HCT116 (cell line): ENCODE data around the gene TIMM44. TPM values are rescaled to one million over a fixed set of nuclear protein-coding genes. Genes with fewer than 3 reads are reported as not detected.

Experiments used
- ATAC-seq: fragments of 200-7000 bp; cut with Tn5 transposase; 2 replicates; pipeline ENCODE4 v1.9.1; 2020; ENCODE audit warnings: mild to moderate bottlenecking, moderate library complexity
- BruUV-seq: library from RNA; stranded (reverse); fragments of 400-500 nt; replicated peaks from 2 replicates; lab custom pipeline; 2021; lab: Mats Ljungman, UMichigan
- CTCF ChIA-PET: fragments of 300-600 bp; sonication (Branson Sonifier 250); formaldehyde crosslinking; loops from one replicate; lab custom pipeline; 2021; ENCODE audit warnings: antibody characterized with exemption; lab: Charles Lee
- POLR2A ChIA-PET: fragments of 300-600, 350-600 bp; sonication (Branson Sonifier 250); formaldehyde crosslinking; loops from one replicate; lab custom pipeline; 2021; ENCODE audit warnings: antibody characterized with exemption; lab: Charles Lee
- RAD21 ChIA-PET, 2 experiments: fragments of 300-600 bp; sonication (Branson Sonifier 250); formaldehyde crosslinking; loops; one replicate each; lab custom pipeline; 2023; ENCODE audit warnings: low total read pairs in 2 of 2; ENCODE audit not compliant: uncharacterized antibody in 2 of 2, unreplicated experiment in 2 of 2, low non-redundant PET in 1 of 2; lab: Charles Lee
- DNase-seq: peaks from one replicate; pipeline ENCODE4 v3.0.0-alpha.2; 2010; ENCODE audit warnings: low read depth, low spot score
- H2AFZ ChIP-seq: fragments of 200-600 bp; shearing (Covaris generic), sonication (generic); 2 replicates; pipeline ENCODE4 v1.6.1; 2017; ENCODE audit warnings: low read depth, mixed run types, mixed read lengths, antibody characterized with exemption, low read length; ENCODE audit not compliant: poor library complexity, severe bottlenecking
- H3K27ac ChIP-seq: 2 replicates; pipeline ENCODE4 v1.5.1; 2012; ENCODE audit warnings: low read depth, low read length
- H3K27me3 ChIP-seq: fragments of 200-600 bp; sonication (generic); 2 replicates; pipeline ENCODE4 v1.6.1; 2016; ENCODE audit warnings: mixed run types, low read length, mixed read lengths; ENCODE audit not compliant: insufficient read depth
- H3K36me3 ChIP-seq, 2 experiments: fragments of 200-500 bp in 1 of 2; fragments of 200-600 bp in 1 of 2; sonication (Bioruptor generic) in 1 of 2; sonication (generic) in 1 of 2; 2 replicates each; pipeline versions ENCODE4 v1.5.1 to v1.6.1; 2014 to 2016; ENCODE audit warnings: low read length in 2 of 2, inconsistent platforms in 1 of 2, mixed read lengths in 1 of 2, mixed run types in 1 of 2; ENCODE audit not compliant: insufficient read depth in 2 of 2, control insufficient read depth in 1 of 2
- H3K4me1 ChIP-seq, 2 experiments: fragments of 200-600 bp in 1 of 2; sonication (generic) in 1 of 2; 2 replicates each; pipeline versions ENCODE4 v1.5.1 to v1.6.1; 2012 to 2017; ENCODE audit warnings: low read length in 2 of 2, inconsistent platforms in 1 of 2, mild to moderate bottlenecking in 1 of 2, mixed read lengths in 1 of 2, mixed run types in 1 of 2, moderate library complexity in 1 of 2; ENCODE audit not compliant: insufficient read depth in 2 of 2, control insufficient read depth in 1 of 2
- H3K4me2 ChIP-seq: fragments of 200-600 bp; sonication (generic); 2 replicates; pipeline ENCODE4 v1.6.1; 2017; ENCODE audit warnings: mixed run types, low read length, mixed read lengths
- H3K4me3 ChIP-seq, 2 experiments: fragments of 200-600 bp in 1 of 2; sonication (generic) in 1 of 2; replicated peaks in 1 of 2; 2 replicates each; pipeline ENCODE4 v1.5.1; 2011 to 2016; ENCODE audit warnings: low read length in 2 of 2, control low read depth in 1 of 2, low read depth in 1 of 2, mild to moderate bottlenecking in 1 of 2, mixed read lengths in 1 of 2, mixed run types in 1 of 2
- H3K79me2 ChIP-seq: fragments of 200-600 bp; sonication (generic); 2 replicates; pipeline ENCODE4 v1.6.1; 2017; ENCODE audit warnings: mild to moderate bottlenecking, mixed run types, low read length, moderate library complexity, mixed read lengths; ENCODE audit not compliant: insufficient read depth
- H3K9ac ChIP-seq: fragments of 200-600 bp; sonication (generic); 2 replicates; pipeline ENCODE4 v1.6.1; 2016; ENCODE audit warnings: low read length, mixed read lengths
- H3K9me2 ChIP-seq: fragments of 200-600 bp; sonication (generic), shearing (Covaris generic); 2 replicates; pipeline ENCODE4 v1.6.1; 2017; ENCODE audit warnings: mixed run types, mild to moderate bottlenecking, moderate library complexity; ENCODE audit not compliant: insufficient read depth
- H3K9me3 ChIP-seq, 2 experiments: fragments of 200-500 bp in 1 of 2; fragments of 200-600 bp in 1 of 2; sonication (Bioruptor generic) in 1 of 2; sonication (generic) in 1 of 2; 2 replicates each; pipeline ENCODE4 v1.6.1; 2014 to 2017; ENCODE audit warnings: low read length in 2 of 2, mixed read lengths in 2 of 2, inconsistent platforms in 1 of 2, low read depth in 1 of 2, mild to moderate bottlenecking in 1 of 2, mixed run types in 1 of 2, moderate library complexity in 1 of 2; ENCODE audit not compliant: control insufficient read depth in 1 of 2, insufficient read depth in 1 of 2
- H4K20me1 ChIP-seq: fragments of 200-600 bp; sonication (generic), shearing (Covaris generic); 2 replicates; pipeline ENCODE4 v1.6.1; 2017; ENCODE audit warnings: mixed run types, mild to moderate bottlenecking, moderate library complexity; ENCODE audit not compliant: insufficient read depth
- ATF3 ChIP-seq: IDR thresholded peaks from 2 replicates; pipeline ENCODE4 v1.6.1; 2012
- CBX3 ChIP-seq: IDR thresholded peaks from 2 replicates; pipeline ENCODE4 v1.6.1; 2012; ENCODE audit warnings: low read depth
- CTCF ChIP-seq, 3 experiments: fragments of 200-600 bp in 1 of 3; sonication (generic) in 1 of 3; IDR thresholded peaks in 2 of 3; conservative IDR thresholded peaks in 1 of 3; 2 replicates each; pipeline ENCODE4 v1.5.1; 2012 to 2017; ENCODE audit warnings: low read depth in 2 of 3, low read length in 2 of 3, antibody characterized with exemption in 1 of 3, borderline replicate concordance in 1 of 3, control low read depth in 1 of 3, mild to moderate bottlenecking in 1 of 3, mixed read lengths in 1 of 3, mixed run types in 1 of 3, moderate library complexity in 1 of 3; ENCODE audit not compliant: insufficient read depth in 1 of 3
- EGR1 ChIP-seq: IDR thresholded peaks from 2 replicates; pipeline ENCODE4 v1.6.1; 2012; ENCODE audit warnings: low read depth
- ELF1 ChIP-seq: IDR thresholded peaks from 2 replicates; pipeline ENCODE4 v1.6.1; 2012; ENCODE audit warnings: low read depth, borderline replicate concordance
- FOSL1 ChIP-seq: IDR thresholded peaks from 2 replicates; pipeline ENCODE4 v1.6.1; 2012; ENCODE audit warnings: low read depth
- POLR2AphosphoS5 ChIP-seq: IDR thresholded peaks from 2 replicates; pipeline ENCODE4 v1.6.1; 2011; ENCODE audit warnings: mild to moderate bottlenecking, low read depth, low read length, moderate library complexity
- RAD21 ChIP-seq: IDR thresholded peaks from 2 replicates; pipeline ENCODE4 v1.6.1; 2012; ENCODE audit warnings: low read depth, mild to moderate bottlenecking
- REST ChIP-seq: IDR thresholded peaks from 2 replicates; pipeline ENCODE4 v1.6.1; 2012; ENCODE audit warnings: low read depth
- SIN3A ChIP-seq: IDR thresholded peaks from 2 replicates; pipeline ENCODE4 v1.6.1; 2012; ENCODE audit warnings: low read depth
- SRF ChIP-seq: IDR thresholded peaks from 2 replicates; pipeline ENCODE4 v1.6.1; 2012; ENCODE audit warnings: low read depth
- TCF7L2 ChIP-seq: IDR thresholded peaks from 2 replicates; pipeline ENCODE4 v1.7.0; 2011; ENCODE audit warnings: borderline replicate concordance, inconsistent platforms; ENCODE audit not compliant: insufficient read depth, insufficient read length; ENCODE audit errors: extremely low read depth
- intact Hi-C: fragments of 100-400 bp; cut with micrococcal nuclease; formaldehyde crosslinking; loops from 2 replicates; pipeline ENCODE4 v1.10.0; 2022
- total RNA-seq: library from RNA; stranded (reverse); gene quantifications from one replicate; pipeline ENCODE4 v1.2.1, GENCODE V29; 2021; ENCODE audit not compliant: unreplicated experiment

TIMM44 gene
- total RNA-seq, 1 experiment from 2014 or later = 136 TPM

- TF ChIP-seq REST (no peak), FOSL1 (no peak), ELF1 (no peak), SIN3A (no peak), RAD21 (no peak), CTCF (IDR thresholded peaks at IDR 0.05 in 2 of 3, conservative IDR thresholded peaks at IDR 0.05 in 1 of 3; ENCODE audit: borderline replicate concordance in 1 of 3, insufficient read depth in 1 of 3, low read depth in 2 of 3, low read length in 2 of 3) (no peak), ATF3 (no peak), EGR1 (no peak), TCF7L2 (no peak), SRF (no peak), POLR2AphosphoS5 (no peak), CBX3 (no peak)
- Histone ChIP-seq H3K4me2 (no peak overlapping the region), H3K36me3 (peaks cover 0 to 9% of the 10 kb centered on the region in 2 experiments; a peak in 2 of 4 replicates), H3K79me2 (peaks cover 19% of the 10 kb centered on the region), H2AFZ (no peak overlapping the region), H3K27me3 (no peaks in the 10 kb centered on the region), H3K4me3 (no peak overlapping the region), H3K27ac (no peak overlapping the region), H3K9ac (no peak overlapping the region), H3K9me3 (no peaks in the 10 kb centered on the region), H4K20me1 (no peaks in the 10 kb centered on the region), H3K9me2 (no peaks in the 10 kb centered on the region), H3K4me1 (peaks cover under 1 to 21% of the 10 kb centered on the region in 2 experiments; a peak in 2 of 4 replicates)
- RAD21 ChIA-PET = no interaction called here
- intact Hi-C loops = no loop called here
- POLR2A ChIA-PET = interaction anchor here (1.1 to 1.5 kb wide), 4 partner anchors 8 to 44 kb away, joined by 3 to 5 read pairs (median 4); partner anchors contain the start of genes LRRC8E and TIMM44
- CTCF ChIA-PET = interaction anchor here (1.3 kb wide), 1 partner anchor 31 kb away, joined by 5 read pairs; no protein-coding TSS in a partner anchor
- BruUV-seq = no TSS peak
- ATAC-seq (no peak), DNase-seq (no peak)
These were observed 43.6 kb downstream of the TIMM44 start for GRCh38 chr19:7899751-7900378.
